NCI-H1105 treated with DMSO at 0.1 percent for 48 hours (cell line): ENCODE results near the gene ATG2A.

Experiments
- DNase-seq: peaks from one replicate; lab custom pipeline; 2025; lab: John Stamatoyannopoulos, UW

ATG2A gene

GRCh38 chr11:64916775-64917662 lies at the start of gene ATG2A:
Gene ATG2A (minus strand): TSS chr11:64917209. CDS start chr11:64917135, 74 bp downstream.
- peak; percentile 100 for DNase-seq

GRCh38 chr11:64963072-64963631 lies 46.1 kb upstream of the ATG2A start:
- no peak for DNase-seq

GRCh38 chr11:64960719-64961118 lies 43.7 kb upstream of the ATG2A start:
- no peak for DNase-seq

GRCh38 chr11:64959498-64959897 lies 42.5 kb upstream of the ATG2A start:
- no peak for DNase-seq

- DNase-seq: no peak
Measured at GRCh38 chr11:64954201-64954600, 37.2 kb upstream of the ATG2A start.

- DNase-seq: no peak
Measured at GRCh38 chr11:64951529-64951928, 34.5 kb upstream of the ATG2A start.

GRCh38 chr11:64947208-64947814 lies 30.3 kb upstream of the ATG2A start:
- DNase-seq: no peak

GRCh38 chr11:64936539-64936938 lies 19.5 kb upstream of the ATG2A start:
- DNase-seq: no peak

GRCh38 chr11:64935359-64936081 lies 18.5 kb upstream of the ATG2A start, which contains the start of gene GPHA2:
Gene GPHA2 (minus strand): TSS chr11:64935893. CDS start chr11:64935460, 433 bp downstream.
- no peak for DNase-seq

GRCh38 chr11:64934682-64935358 lies 17.8 kb upstream of the ATG2A start:
- no peak for DNase-seq

GRCh38 chr11:64933935-64934681 lies 17.1 kb upstream of the ATG2A start:
- DNase-seq: no peak

GRCh38 chr11:64933213-64933934 lies 16.4 kb upstream of the ATG2A start:
- no peak for DNase-seq

GRCh38 chr11:64932324-64932723 lies 15.3 kb upstream of the ATG2A start:
- DNase-seq: no peak

GRCh38 chr11:64931290-64931689 lies 14.3 kb upstream of the ATG2A start:
- DNase-seq: no peak

GRCh38 chr11:64930340-64930739 lies 13.3 kb upstream of the ATG2A start:
- no peak for DNase-seq

- DNase-seq: no peak
Measured at GRCh38 chr11:64929625-64930024, 12.6 kb upstream of the ATG2A start.

GRCh38 chr11:64928957-64929356 lies 11.9 kb upstream of the ATG2A start:
- DNase-seq: no peak

- DNase-seq: no peak
Measured at GRCh38 chr11:64926689-64927088, 9.7 kb upstream of the ATG2A start.

- no peak for DNase-seq
Measured at GRCh38 chr11:64925536-64926436, 8.8 kb upstream of the ATG2A start.
